T-cell (primary cell): ENCODE measurements around the gene SYT9. TPM values are rescaled to one million over a fixed set of nuclear protein-coding genes. Genes with fewer than 3 reads are reported as not detected.

Source experiments
- ATAC-seq, 4 experiments: fragments of 200-7000 bp in 3 of 4; fragments of 150-1000 bp in 1 of 4; cut with Tn5 transposase; replicated peaks in 1 of 4; 1 replicate in 3 of 4; 2 replicates in 1 of 4; pipeline ENCODE4 v1.10.0; 2021; ENCODE audit warnings: moderate library complexity in 3 of 4, mild to moderate bottlenecking in 2 of 4, moderate number of reproducible peaks in 1 of 4
- CTCF ChIA-PET, 2 donors: fragments of 300-600 bp; sonication (Branson Sonifier 250); formaldehyde crosslinking; loops; one replicate each; lab custom pipeline; 2022; ENCODE audit warnings: antibody characterized with exemption in 2 of 2; lab: Charles Lee
- POLR2A ChIA-PET, 2 donors: fragments of 300-600 bp; sonication (Branson Sonifier 250); formaldehyde crosslinking; loops; one replicate each; lab custom pipeline; 2022; ENCODE audit warnings: antibody characterized with exemption in 2 of 2; lab: Charles Lee
- DNase-seq, 35 experiments: peaks; one replicate each; pipeline versions ENCODE4 v3.0.0 to v3.0.0-alpha.2; 2013 to 2023
- H3K27ac ChIP-seq: one replicate; pipeline ENCODE4 v1.5.1; 2013; ENCODE audit warnings: low read length
- H3K27me3 ChIP-seq, 2 experiments: replicated peaks in 1 of 2; 1 replicate in 1 of 2; 2 replicates in 1 of 2; pipeline versions ENCODE4 v1.6.1 to v1.7.0; 2013; ENCODE audit warnings: low read length in 1 of 2, mixed read lengths in 1 of 2; ENCODE audit not compliant: control insufficient read depth in 2 of 2, insufficient read depth in 2 of 2; ENCODE audit errors: extremely low read depth in 1 of 2
- H3K36me3 ChIP-seq, 2 donors: 1 replicate in 1 of 2; 2 replicates in 1 of 2; pipeline versions ENCODE4 v1.6.1 to v1.7.0; 2013; ENCODE audit warnings: low read length in 1 of 2; ENCODE audit not compliant: control insufficient read depth in 2 of 2, insufficient read depth in 1 of 2; ENCODE audit errors: extremely low read depth in 1 of 2
- H3K4me1 ChIP-seq, 2 experiments: 1 replicate in 1 of 2; 2 replicates in 1 of 2; pipeline versions ENCODE4 v1.6.1 to v1.7.0; 2013; ENCODE audit warnings: low read length in 2 of 2, mixed read lengths in 1 of 2; ENCODE audit not compliant: insufficient read depth in 2 of 2, control insufficient read depth in 1 of 2; ENCODE audit errors: extremely low read depth in 1 of 2
- H3K4me3 ChIP-seq, 2 donors: 1 replicate in 1 of 2; 2 replicates in 1 of 2; pipeline versions ENCODE4 v1.5.1 to v1.7.0; 2013; ENCODE audit warnings: mild to moderate bottlenecking in 2 of 2, low read length in 1 of 2, moderate library complexity in 1 of 2; ENCODE audit not compliant: control insufficient read depth in 1 of 2; ENCODE audit errors: extremely low read depth in 1 of 2
- H3K9me3 ChIP-seq: 2 replicates; pipeline ENCODE4 v1.7.0; 2013
- H3K27ac Mint-ChIP-seq, 2 donors: one replicate each; pipeline ENCODE4 v1.8.0; 2020 to 2021; ENCODE audit warnings: mild to moderate bottlenecking in 2 of 2, mixed read lengths in 2 of 2
- H3K27me3 Mint-ChIP-seq, 2 donors: one replicate each; pipeline ENCODE4 v1.8.0; 2021 to 2022; ENCODE audit warnings: mixed read lengths in 2 of 2
- H3K36me3 Mint-ChIP-seq: one replicate; pipeline ENCODE4 v1.8.0; 2021; ENCODE audit warnings: mixed read lengths
- H3K4me1 Mint-ChIP-seq, 3 donors: one replicate each; pipeline ENCODE4 v1.8.0; 2020 to 2022; ENCODE audit warnings: mixed read lengths in 3 of 3, mild to moderate bottlenecking in 1 of 3
- H3K4me3 Mint-ChIP-seq, 3 donors: one replicate each; pipeline ENCODE4 v1.8.0; 2020 to 2022; ENCODE audit warnings: mild to moderate bottlenecking in 3 of 3, mixed read lengths in 3 of 3, moderate library complexity in 3 of 3
- H3K9me3 Mint-ChIP-seq, 3 donors: one replicate each; pipeline ENCODE4 v1.8.0; 2020 to 2022; ENCODE audit warnings: mixed read lengths in 3 of 3
- WGBS: methylation state at CpG from one replicate; pipeline ENCODE4 v1.1.5; 2013; ENCODE audit warnings: missing lambda C conversion rate; ENCODE audit not compliant: insufficient coverage; 5-methylcytosine and 5-hydroxymethylcytosine counted together
- total RNA-seq, 35 experiments: library from RNA in 6 of 35; stranded (reverse) in 6 of 35; fragments of 120-200 nt in 1 of 35; gene quantifications; one replicate each; pipeline versions ENCODE4 v1.2.1 to v1.2.4 and lab custom pipeline; 2013 to 2026

SYT9 gene
- total RNA-seq, 5 donors from 2014 or later (not counting 1 experiment from before 2014, with no cell fraction given): not detected

- POLR2A ChIA-PET: interaction anchor here in 1 of 2 donors (0.6 kb wide), 1 partner anchor 10 kb away, joined by 3 read pairs; no protein-coding TSS in a partner anchor
- no peak for DNase-seq
Measured at GRCh38 chr11:7252683-7253213, 1.0 kb downstream of the SYT9 start.

GRCh38 chr11:7253800-7254199 lies 2.1 kb downstream of the SYT9 start:
- DNase-seq (no peak), ATAC-seq (no peak)
- 48% methylated on average over 3 of the region's 6 CpGs for WGBS
- Mint-ChIP-seq H3K27me3 (peaks cover 34 to 50% of the 10 kb centered on the region in 2 donors), H3K4me3 (no peak overlapping the region), H3K9me3 (peaks cover 0 to 4% (median 0%) of the 10 kb centered on the region in 3 donors), H3K27ac (no peak overlapping the region), H3K4me1 (peaks cover 2 to 7% (median 4%) of the 10 kb centered on the region in 3 donors), H3K36me3 (no peaks in the 10 kb centered on the region)
- H3K9me3 ChIP-seq: no peaks in the 10 kb centered on the region
- POLR2A ChIA-PET: no interaction called here
- H3K4me3 ChIP-seq: no peak overlapping the region
- H3K27ac ChIP-seq: no peak overlapping the region
- no peaks in the 10 kb centered on the region for H3K36me3 ChIP-seq
- H3K27me3 ChIP-seq: peaks cover 15 to 27% of the 10 kb centered on the region in 2 experiments
- CTCF ChIA-PET: no interaction called here
- peaks cover 0 to 5% of the 10 kb centered on the region in 2 experiments for H3K4me1 ChIP-seq

More at GRCh38 chr11:7252683-7253213, 1.0 kb downstream of the SYT9 start:
- ATAC-seq: no peak
- Histone ChIP-seq H3K27ac (no peak overlapping the region), H3K4me3 (no peak overlapping the region), H3K4me1 (peaks cover 0 to 5% of the 10 kb centered on the region in 2 experiments), H3K9me3 (no peaks in the 10 kb centered on the region), H3K27me3 (peaks cover 15 to 27% of the 10 kb centered on the region in 2 experiments), H3K36me3 (no peaks in the 10 kb centered on the region)
- Mint-ChIP-seq H3K27me3 (peaks cover 37 to 51% of the 10 kb centered on the region in 2 donors), H3K9me3 (peaks cover 0 to 4% (median 0%) of the 10 kb centered on the region in 3 donors), H3K36me3 (no peaks in the 10 kb centered on the region), H3K4me3 (peak overlapping the region in 2 of 3 donors; percentile 39 to 63), H3K4me1 (peaks cover 2 to 7% (median 4%) of the 10 kb centered on the region in 3 donors), H3K27ac (no peak overlapping the region)
- CTCF ChIA-PET: no interaction called here
- whole genome bisulfite sequencing: 8% methylated on average over 31 of the region's 33 CpGs

- H3K36me3 Mint-ChIP-seq: no peaks in the 10 kb centered on the region
Measured at GRCh38 chr11:7254731-7255291, 3.1 kb downstream of the SYT9 start.

GRCh38 chr11:7256943-7257342 lies 5.2 kb downstream of the SYT9 start:
- H3K4me3 Mint-ChIP-seq: no peak overlapping the region
- H3K27ac ChIP-seq: no peak overlapping the region
- H3K4me3 ChIP-seq: no peak overlapping the region
- no CpG with 5 or more reads among the region's 2 CpGs for WGBS
- H3K4me1 Mint-ChIP-seq: peaks cover 2 to 4% (median 4%) of the 10 kb centered on the region in 3 donors
- peaks cover 0 to 3% of the 10 kb centered on the region in 2 experiments for H3K4me1 ChIP-seq
- H3K27me3 ChIP-seq: peaks cover 7 to 16% of the 10 kb centered on the region in 2 experiments
- ChIA-PET CTCF (no interaction called here), POLR2A (no interaction called here)
- no peak overlapping the region for H3K27ac Mint-ChIP-seq
- DNase-seq: no peak
- H3K9me3 ChIP-seq: no peaks in the 10 kb centered on the region
- H3K27me3 Mint-ChIP-seq: peaks cover 26 to 37% of the 10 kb centered on the region in 2 donors
- ATAC-seq: no peak
- H3K36me3 Mint-ChIP-seq: no peaks in the 10 kb centered on the region
- H3K9me3 Mint-ChIP-seq: no peaks in the 10 kb centered on the region
- no peaks in the 10 kb centered on the region for H3K36me3 ChIP-seq

More at GRCh38 chr11:7254731-7255291, 3.1 kb downstream of the SYT9 start:
- no peak overlapping the region for H3K27ac ChIP-seq
- H3K4me3 ChIP-seq: no peak overlapping the region
- Mint-ChIP-seq H3K9me3 (peaks cover 0 to 3% (median 0%) of the 10 kb centered on the region in 3 donors), H3K4me3 (no peak overlapping the region), H3K27me3 (peaks cover 28 to 45% of the 10 kb centered on the region in 2 donors), H3K4me1 (peaks cover 2 to 7% (median 4%) of the 10 kb centered on the region in 3 donors), H3K27ac (no peak overlapping the region)
- POLR2A ChIA-PET: no interaction called here
- no peaks in the 10 kb centered on the region for H3K36me3 ChIP-seq
- no peak for ATAC-seq
- H3K4me1 ChIP-seq: peaks cover 0 to 5% of the 10 kb centered on the region in 2 experiments
- H3K9me3 ChIP-seq: no peaks in the 10 kb centered on the region
- CTCF ChIA-PET: no interaction called here
- H3K27me3 ChIP-seq: peaks cover 11 to 27% of the 10 kb centered on the region in 2 experiments
- no peak for DNase-seq
- WGBS: 69% methylated on average over 3 of the region's 3 CpGs

GRCh38 chr11:7257724-7258123 lies 6.0 kb downstream of the SYT9 start:
- no peaks in the 10 kb centered on the region for H3K36me3 Mint-ChIP-seq
- no peaks in the 10 kb centered on the region for H3K4me1 ChIP-seq
- H3K27me3 Mint-ChIP-seq: peaks cover 23 to 34% of the 10 kb centered on the region in 2 donors
- ATAC-seq (no peak), DNase-seq (no peak)
- H3K9me3 ChIP-seq: no peaks in the 10 kb centered on the region
- H3K27ac Mint-ChIP-seq: no peak overlapping the region
- peaks cover 0 to 2% (median under 1%) of the 10 kb centered on the region in 3 donors for H3K4me1 Mint-ChIP-seq
- no peak overlapping the region for H3K4me3 ChIP-seq
- no peak overlapping the region for H3K27ac ChIP-seq
- H3K36me3 ChIP-seq: no peaks in the 10 kb centered on the region
- H3K9me3 Mint-ChIP-seq: no peaks in the 10 kb centered on the region
- no CpG with 5 or more reads among the region's 2 CpGs for WGBS
- POLR2A ChIA-PET: no interaction called here
- H3K27me3 ChIP-seq: peaks cover 9% of the 10 kb centered on the region in 2 experiments
- no peak overlapping the region for H3K4me3 Mint-ChIP-seq
- CTCF ChIA-PET: no interaction called here

- ATAC-seq (no peak), DNase-seq (no peak)
- H3K36me3 Mint-ChIP-seq: no peaks in the 10 kb centered on the region
- H3K4me3 ChIP-seq: no peak overlapping the region
- CTCF ChIA-PET: no interaction called here
- H3K9me3 ChIP-seq: no peaks in the 10 kb centered on the region
- no peaks in the 10 kb centered on the region for H3K4me1 Mint-ChIP-seq
- H3K4me3 Mint-ChIP-seq: no peak overlapping the region
- H3K9me3 Mint-ChIP-seq: no peaks in the 10 kb centered on the region
- no peak overlapping the region for H3K27ac Mint-ChIP-seq
- WGBS: 100% methylated on average over 4 of the region's 5 CpGs
- no peaks in the 10 kb centered on the region for H3K4me1 ChIP-seq
- H3K27me3 ChIP-seq: peaks cover 0 to 2% of the 10 kb centered on the region in 2 experiments
- peaks cover 11 to 14% of the 10 kb centered on the region in 2 donors for H3K27me3 Mint-ChIP-seq
- no peaks in the 10 kb centered on the region for H3K36me3 ChIP-seq
- no peak overlapping the region for H3K27ac ChIP-seq
- POLR2A ChIA-PET: no interaction called here
Measured at GRCh38 chr11:7261578-7261977, 9.9 kb downstream of the SYT9 start.
